ENCODE results near the gene BACH2.

DNA sequence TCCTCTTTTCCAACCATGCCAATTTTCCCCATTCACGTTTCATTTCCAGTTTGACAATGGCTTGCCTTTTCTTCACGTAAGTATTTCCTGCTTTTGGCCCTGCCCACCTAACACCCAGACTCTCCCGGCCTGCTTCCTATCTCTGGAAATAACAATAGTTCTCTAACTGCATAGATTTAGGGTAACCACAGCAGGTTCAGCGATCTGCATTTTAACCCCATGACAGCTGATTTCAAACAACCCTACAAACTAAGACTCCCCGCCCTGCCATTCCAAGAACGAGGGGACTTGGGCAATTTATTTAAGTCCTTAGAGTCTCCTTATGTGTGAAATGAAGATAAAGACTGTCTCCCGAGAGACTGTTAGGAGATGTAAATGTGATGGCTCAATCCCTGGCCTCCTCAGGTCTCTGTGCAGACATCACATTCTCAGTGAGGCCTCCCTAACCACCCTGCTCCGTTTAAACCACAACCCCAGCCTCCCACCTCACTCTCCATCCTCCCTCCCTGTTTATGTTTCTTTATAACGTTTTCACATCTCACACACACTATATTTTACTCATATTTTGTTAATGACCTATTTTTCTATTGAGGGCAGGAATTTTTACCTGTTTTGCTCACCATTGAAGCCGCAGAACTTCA, 267.5 kb downstream of the BACH2 start:
- TF ChIP-seq, protein P1, sequence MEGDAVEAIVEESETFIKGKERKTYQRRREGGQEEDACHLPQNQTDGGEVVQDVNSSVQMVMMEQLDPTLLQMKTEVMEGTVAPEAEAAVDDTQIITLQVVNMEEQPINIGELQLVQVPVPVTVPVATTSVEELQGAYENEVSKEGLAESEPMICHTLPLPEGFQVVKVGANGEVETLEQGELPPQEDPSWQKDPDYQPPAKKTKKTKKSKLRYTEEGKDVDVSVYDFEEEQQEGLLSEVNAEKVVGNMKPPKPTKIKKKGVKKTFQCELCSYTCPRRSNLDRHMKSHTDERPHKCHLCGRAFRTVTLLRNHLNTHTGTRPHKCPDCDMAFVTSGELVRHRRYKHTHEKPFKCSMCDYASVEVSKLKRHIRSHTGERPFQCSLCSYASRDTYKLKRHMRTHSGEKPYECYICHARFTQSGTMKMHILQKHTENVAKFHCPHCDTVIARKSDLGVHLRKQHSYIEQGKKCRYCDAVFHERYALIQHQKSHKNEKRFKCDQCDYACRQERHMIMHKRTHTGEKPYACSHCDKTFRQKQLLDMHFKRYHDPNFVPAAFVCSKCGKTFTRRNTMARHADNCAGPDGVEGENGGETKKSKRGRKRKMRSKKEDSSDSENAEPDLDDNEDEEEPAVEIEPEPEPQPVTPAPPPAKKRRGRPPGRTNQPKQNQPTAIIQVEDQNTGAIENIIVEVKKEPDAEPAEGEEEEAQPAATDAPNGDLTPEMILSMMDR (IDR thresholded peaks at IDR 0.05) = no peak
- TF ChIP-seq EP300 (IDR thresholded peaks at IDR 0.05) = no peak
- TF ChIP-seq POLR2A (IDR thresholded peaks at IDR 0.05) = no peak
